ENCODE measurements around the gene WSCD2. TPM values are rescaled to one million over a fixed set of nuclear protein-coding genes. Genes with fewer than 3 reads are reported as not detected.

WSCD2 gene
- total RNA-seq, 1 donor from 2014 or later: 72.9 TPM

GRCh38 chr12:108282676-108283075, 153.6 kb downstream of the WSCD2 start:
- no peaks in the 10 kb centered on the region for H3K4me1 Mint-ChIP-seq (ENCODE audit: unreplicated experiment)
- no peak overlapping the region for H3K4me3 Mint-ChIP-seq
- no peaks in the 10 kb centered on the region for H3K36me3 Mint-ChIP-seq
- H3K9me3 Mint-ChIP-seq: no peaks in the 10 kb centered on the region
- no peak for TF ChIP-seq CTCF (conservative IDR thresholded peaks at IDR 0.05)
- DNase-seq (ENCODE audit: extremely low spot score, unreplicated experiment): no peak
- no peak overlapping the region for H3K27ac Mint-ChIP-seq
- H3K27me3 Mint-ChIP-seq: peaks cover 36% of the 10 kb centered on the region

GRCh38 chr12:108284163-108284562, 155.1 kb downstream of the WSCD2 start:
- no peak for TF ChIP-seq CTCF (conservative IDR thresholded peaks at IDR 0.05)
- H3K27me3 Mint-ChIP-seq: peaks cover 31% of the 10 kb centered on the region
- H3K4me1 Mint-ChIP-seq (ENCODE audit: unreplicated experiment): no peaks in the 10 kb centered on the region
- DNase-seq (ENCODE audit: extremely low spot score, unreplicated experiment): no peak
- no peaks in the 10 kb centered on the region for H3K36me3 Mint-ChIP-seq
- no peak overlapping the region for H3K4me3 Mint-ChIP-seq
- H3K9me3 Mint-ChIP-seq: no peaks in the 10 kb centered on the region
- no peak overlapping the region for H3K27ac Mint-ChIP-seq

- peaks cover 34% of the 10 kb centered on the region for H3K27me3 Mint-ChIP-seq
- DNase-seq (ENCODE audit: extremely low spot score, unreplicated experiment): no peak
- no peaks in the 10 kb centered on the region for H3K4me1 Mint-ChIP-seq (ENCODE audit: unreplicated experiment)
- no peaks in the 10 kb centered on the region for H3K36me3 Mint-ChIP-seq
- no peak overlapping the region for H3K27ac Mint-ChIP-seq
- TF ChIP-seq CTCF (conservative IDR thresholded peaks at IDR 0.05): no peak
- no peak overlapping the region for H3K4me3 Mint-ChIP-seq
- no peaks in the 10 kb centered on the region for H3K9me3 Mint-ChIP-seq
Measured at GRCh38 chr12:108285016-108285415, 155.9 kb downstream of the WSCD2 start.

- Mint-ChIP-seq H3K4me3 (no peak overlapping the region), H3K36me3 (no peaks in the 10 kb centered on the region), H3K27me3 (peaks cover 39% of the 10 kb centered on the region), H3K4me1 (ENCODE audit: unreplicated experiment) (no peaks in the 10 kb centered on the region), H3K9me3 (no peaks in the 10 kb centered on the region), H3K27ac (no peak overlapping the region)
- TF ChIP-seq CTCF (conservative IDR thresholded peaks at IDR 0.05): no peak
- DNase-seq (ENCODE audit: extremely low spot score, unreplicated experiment): no peak
Measured at GRCh38 chr12:108287227-108287626, 158.1 kb downstream of the WSCD2 start.

- H3K27me3 Mint-ChIP-seq: peaks cover 41% of the 10 kb centered on the region
- no peak overlapping the region for H3K27ac Mint-ChIP-seq
- H3K36me3 Mint-ChIP-seq: no peaks in the 10 kb centered on the region
- H3K4me1 Mint-ChIP-seq (ENCODE audit: unreplicated experiment): no peaks in the 10 kb centered on the region
- TF ChIP-seq CTCF (conservative IDR thresholded peaks at IDR 0.05): no peak
- no peak for DNase-seq (ENCODE audit: extremely low spot score, unreplicated experiment)
- H3K4me3 Mint-ChIP-seq: no peak overlapping the region
- no peaks in the 10 kb centered on the region for H3K9me3 Mint-ChIP-seq
Measured at GRCh38 chr12:108289350-108290161, 160.5 kb downstream of the WSCD2 start.

Measured in type B pancreatic cell (in vitro differentiated cells).